Neuronal stem cell (in vitro differentiated cells): ENCODE measurements around the gene DTNBP1.

Experiments used
- DNase-seq: peaks from one replicate; pipeline ENCODE4 v3.0.0-alpha.2; 2013; ENCODE audit warnings: low spot score
- H2AFZ ChIP-seq: one replicate; pipeline ENCODE4 v1.6.1; 2013; ENCODE audit warnings: mild to moderate bottlenecking, low read length, inconsistent platforms
- H2AK5ac ChIP-seq: 2 replicates; pipeline ENCODE4 v1.6.1; 2013; ENCODE audit warnings: low read depth, mild to moderate bottlenecking, inconsistent platforms, low read length, moderate library complexity, mixed read lengths
- H2BK120ac ChIP-seq: 2 replicates; pipeline ENCODE4 v1.6.1; 2013; ENCODE audit warnings: low read depth, mild to moderate bottlenecking, inconsistent platforms, low read length, moderate library complexity, mixed read lengths
- H2BK12ac ChIP-seq: one replicate; pipeline ENCODE4 v1.6.1; 2013; ENCODE audit warnings: low read length, inconsistent platforms
- H2BK15ac ChIP-seq: 2 replicates; pipeline ENCODE4 v1.6.1; 2013; ENCODE audit warnings: mild to moderate bottlenecking, low read length, inconsistent platforms, mixed read lengths
- H2BK5ac ChIP-seq: one replicate; pipeline ENCODE4 v1.6.1; 2013; ENCODE audit warnings: inconsistent platforms, mild to moderate bottlenecking, low read length, moderate library complexity
- H3K14ac ChIP-seq: one replicate; pipeline ENCODE4 v1.6.1; 2013; ENCODE audit warnings: low read length, inconsistent platforms
- H3K18ac ChIP-seq: 2 replicates; pipeline ENCODE4 v1.6.1; 2013; ENCODE audit warnings: low read length, inconsistent platforms
- H3K23ac ChIP-seq: 2 replicates; pipeline ENCODE4 v1.6.1; 2013; ENCODE audit warnings: low read depth, mild to moderate bottlenecking, mixed read lengths, low read length, inconsistent platforms; ENCODE audit not compliant: poor library complexity
- H3K27ac ChIP-seq: replicated peaks from 3 replicates; pipeline ENCODE4 v1.5.1; 2013; ENCODE audit warnings: low read length, inconsistent platforms
- H3K27me3 ChIP-seq, 3 experiments: 2 replicates each; pipeline ENCODE4 v1.6.1; 2013; ENCODE audit warnings: low read length in 3 of 3, mild to moderate bottlenecking in 2 of 3, inconsistent platforms in 1 of 3, low read depth in 1 of 3, mixed read lengths in 1 of 3, moderate library complexity in 1 of 3; ENCODE audit not compliant: control insufficient read depth in 3 of 3, insufficient read depth in 3 of 3
- H3K36me3 ChIP-seq, 2 donors: replicated peaks in 1 of 2; 2 replicates each; pipeline ENCODE4 v1.6.1; 2013; ENCODE audit warnings: low read length in 2 of 2; ENCODE audit not compliant: control insufficient read depth in 2 of 2, insufficient read depth in 2 of 2
- H3K4ac ChIP-seq: 2 replicates; pipeline ENCODE4 v1.6.1; 2013; ENCODE audit warnings: inconsistent platforms, mild to moderate bottlenecking, low read length, moderate library complexity
- H3K4me1 ChIP-seq, 2 donors: 1 replicate in 1 of 2; 2 replicates in 1 of 2; pipeline ENCODE4 v1.6.1; 2013; ENCODE audit warnings: low read length in 2 of 2, low read depth in 1 of 2; ENCODE audit not compliant: control insufficient read depth in 2 of 2, insufficient read depth in 1 of 2
- H3K4me2 ChIP-seq: one replicate; pipeline ENCODE4 v1.6.1; 2013; ENCODE audit warnings: mild to moderate bottlenecking, low read length, inconsistent platforms; ENCODE audit not compliant: insufficient read depth, poor library complexity, severe bottlenecking
- H3K4me3 ChIP-seq, 2 donors: 2 replicates each; pipeline ENCODE4 v1.5.1; 2013; ENCODE audit warnings: low read length in 2 of 2, mild to moderate bottlenecking in 2 of 2, inconsistent platforms in 1 of 2, moderate library complexity in 1 of 2
- H3K79me1 ChIP-seq: one replicate; pipeline ENCODE4 v1.6.1; 2013; ENCODE audit warnings: low read depth, mild to moderate bottlenecking, inconsistent platforms, low read length, moderate library complexity
- H3K9ac ChIP-seq: one replicate; pipeline ENCODE4 v1.6.1; 2013; ENCODE audit warnings: mild to moderate bottlenecking, low read depth, low read length, inconsistent platforms; ENCODE audit not compliant: poor library complexity
- H3K9me3 ChIP-seq, 2 donors: replicated peaks in 1 of 2; 2 replicates each; pipeline versions ENCODE3 to v1.6.1; 2013; ENCODE audit warnings: low read length in 2 of 2, mild to moderate bottlenecking in 2 of 2, inconsistent platforms in 1 of 2, low read depth in 1 of 2, mixed read lengths in 1 of 2, moderate library complexity in 1 of 2; ENCODE audit not compliant: control insufficient read depth in 2 of 2, insufficient read depth in 1 of 2
- H4K8ac ChIP-seq: one replicate; pipeline ENCODE4 v1.6.1; 2013; ENCODE audit warnings: low read depth, mild to moderate bottlenecking, inconsistent platforms, low read length, moderate library complexity
- H4K91ac ChIP-seq: one replicate; pipeline ENCODE4 v1.6.1; 2013; ENCODE audit warnings: low read length, low read depth, mild to moderate bottlenecking, inconsistent platforms; ENCODE audit not compliant: poor library complexity
- WGBS, 2 donors: extraction: QIAGEN DNeasy Blood & Tissue Kit; methylation state at CpG; one replicate each; pipeline ENCODE4 v1.1.7; 2013; ENCODE audit warnings: missing lambda C conversion rate in 2 of 2, mixed read lengths in 1 of 2; ENCODE audit not compliant: insufficient read length in 2 of 2, insufficient replicate concordance in 1 of 2; ENCODE audit errors: extremely low coverage in 2 of 2; 5-methylcytosine and 5-hydroxymethylcytosine counted together

The DTNBP1 gene

DNA sequence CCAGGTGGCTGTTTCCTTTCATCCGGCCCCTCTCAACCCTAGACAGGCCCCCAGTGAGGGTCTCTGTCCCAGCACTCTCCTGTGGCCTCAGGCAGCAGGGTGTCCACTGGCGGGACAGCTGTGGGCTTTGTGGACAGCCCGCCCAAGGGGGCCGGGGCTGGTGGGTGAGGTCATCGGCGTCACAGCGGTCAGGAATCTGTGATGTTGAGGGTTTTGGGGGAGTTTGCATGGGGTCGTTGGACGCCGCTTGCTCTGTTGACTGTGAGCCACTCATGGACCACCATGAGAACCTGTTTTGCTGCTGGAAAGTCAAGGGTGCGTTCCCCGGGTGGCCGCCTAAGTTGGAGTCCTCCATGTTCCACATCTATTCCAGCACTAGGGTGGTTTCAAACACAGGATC lies 146.4 kb downstream of the DTNBP1 start:
- Histone ChIP-seq H2BK5ac (no peak overlapping the region), H3K18ac (peak overlapping the region; percentile 16), H3K9me3 (no peaks in the 10 kb centered on the region), H3K4ac (no peak overlapping the region), H3K36me3 (peaks cover 54 to 100% of the 10 kb centered on the region in 2 donors), H2BK15ac (no peak overlapping the region), H2AFZ (no peak overlapping the region), H3K27me3 (no peaks in the 10 kb centered on the region), H4K91ac (no peak overlapping the region), H4K8ac (no peak overlapping the region), H3K14ac (no peak overlapping the region), H3K9ac (no peak overlapping the region), H3K4me2 (no peak overlapping the region), H3K23ac (no peak overlapping the region), H3K4me3 (no peak overlapping the region), H2BK120ac (no peak overlapping the region), H3K4me1 (no peaks in the 10 kb centered on the region), H3K79me1 (peaks cover 5% of the 10 kb centered on the region), H2AK5ac (no peak overlapping the region), H2BK12ac (no peak overlapping the region), H3K27ac (no peak overlapping the region)
- no CpG with 5 or more reads among the region's 13 CpGs for WGBS, 2 donors
- DNase-seq: no peak

DNA sequence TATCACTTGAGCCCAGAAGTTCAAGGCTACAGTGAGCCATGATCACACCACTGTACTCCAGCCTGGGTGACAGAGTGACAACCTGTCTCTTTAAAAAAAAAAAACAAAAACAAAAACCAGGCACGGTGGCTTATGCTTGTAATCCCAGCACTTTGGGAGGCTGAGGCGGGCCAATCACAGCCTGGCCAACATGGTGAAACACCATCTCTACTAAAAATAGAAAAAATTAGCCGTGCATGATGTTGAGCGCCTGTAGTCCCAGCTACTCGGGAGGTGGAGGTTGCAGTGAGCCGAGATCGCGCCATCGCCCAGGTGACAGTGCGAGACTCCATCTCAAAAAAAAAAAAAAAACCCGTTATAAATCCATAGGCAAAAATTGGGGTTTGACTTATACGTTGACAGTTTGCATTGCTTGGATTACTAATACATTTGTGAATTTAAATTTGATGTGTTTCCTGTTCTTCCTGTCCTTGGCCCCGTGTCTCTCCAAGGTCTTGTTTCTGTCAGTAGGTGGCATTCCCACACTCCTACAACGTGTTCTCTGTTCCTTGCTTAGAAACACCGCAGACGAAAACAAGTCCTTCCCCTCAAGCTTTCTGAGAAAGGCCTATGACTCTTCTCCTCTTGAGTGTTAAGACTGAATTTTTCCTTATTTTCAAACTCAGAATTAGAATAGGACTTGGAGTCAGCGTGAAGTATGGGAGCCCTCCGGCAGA lies 147.0 kb downstream of the DTNBP1 start:
- Histone ChIP-seq H3K4me3 (no peak overlapping the region), H3K36me3 (peaks cover 59 to 100% of the 10 kb centered on the region in 2 donors)
- no CpG with 5 or more reads among the region's 18 CpGs for WGBS, 2 donors

GRCh38 chr6:15515226-15515625 lies 147.6 kb downstream of the DTNBP1 start:
- Histone ChIP-seq H3K4me1 (no peaks in the 10 kb centered on the region), H2BK120ac (no peak overlapping the region), H3K27ac (no peak overlapping the region), H2AK5ac (no peak overlapping the region), H3K9ac (no peak overlapping the region), H3K9me3 (no peaks in the 10 kb centered on the region), H3K4ac (no peak overlapping the region), H2BK12ac (no peak overlapping the region), H3K4me3 (no peak overlapping the region), H3K14ac (no peak overlapping the region), H4K91ac (no peak overlapping the region), H4K8ac (no peak overlapping the region), H3K4me2 (no peak overlapping the region), H3K27me3 (no peaks in the 10 kb centered on the region), H3K36me3 (peaks cover 58 to 100% of the 10 kb centered on the region in 2 donors), H3K23ac (no peak overlapping the region), H3K18ac (no peak overlapping the region), H2AFZ (no peak overlapping the region), H2BK5ac (no peak overlapping the region), H3K79me1 (peaks cover 10% of the 10 kb centered on the region), H2BK15ac (no peak overlapping the region)
- WGBS, 2 donors: no CpG with 5 or more reads among the region's 6 CpGs
- no peak for DNase-seq

More for the DNA sequence above, 147.0 kb downstream of the DTNBP1 start:
- H4K91ac ChIP-seq: no peak overlapping the region
- H2BK12ac ChIP-seq: no peak overlapping the region
- no peak overlapping the region for H2BK15ac ChIP-seq
- H3K4me2 ChIP-seq: no peak overlapping the region
- H2AK5ac ChIP-seq: no peak overlapping the region
- no peak overlapping the region for H3K23ac ChIP-seq
- H3K9ac ChIP-seq: no peak overlapping the region
- no peaks in the 10 kb centered on the region for H3K27me3 ChIP-seq
- H3K4ac ChIP-seq: no peak overlapping the region
- DNase-seq: no peak
- no peak overlapping the region for H4K8ac ChIP-seq
- no peak overlapping the region for H2BK5ac ChIP-seq
- H3K18ac ChIP-seq: no peak overlapping the region
- no peak overlapping the region for H3K14ac ChIP-seq
- H3K4me1 ChIP-seq: no peaks in the 10 kb centered on the region
- no peaks in the 10 kb centered on the region for H3K9me3 ChIP-seq
- H2AFZ ChIP-seq: no peak overlapping the region
- H3K27ac ChIP-seq: no peak overlapping the region
- peaks cover 7% of the 10 kb centered on the region for H3K79me1 ChIP-seq
- H2BK120ac ChIP-seq: no peak overlapping the region

DNA sequence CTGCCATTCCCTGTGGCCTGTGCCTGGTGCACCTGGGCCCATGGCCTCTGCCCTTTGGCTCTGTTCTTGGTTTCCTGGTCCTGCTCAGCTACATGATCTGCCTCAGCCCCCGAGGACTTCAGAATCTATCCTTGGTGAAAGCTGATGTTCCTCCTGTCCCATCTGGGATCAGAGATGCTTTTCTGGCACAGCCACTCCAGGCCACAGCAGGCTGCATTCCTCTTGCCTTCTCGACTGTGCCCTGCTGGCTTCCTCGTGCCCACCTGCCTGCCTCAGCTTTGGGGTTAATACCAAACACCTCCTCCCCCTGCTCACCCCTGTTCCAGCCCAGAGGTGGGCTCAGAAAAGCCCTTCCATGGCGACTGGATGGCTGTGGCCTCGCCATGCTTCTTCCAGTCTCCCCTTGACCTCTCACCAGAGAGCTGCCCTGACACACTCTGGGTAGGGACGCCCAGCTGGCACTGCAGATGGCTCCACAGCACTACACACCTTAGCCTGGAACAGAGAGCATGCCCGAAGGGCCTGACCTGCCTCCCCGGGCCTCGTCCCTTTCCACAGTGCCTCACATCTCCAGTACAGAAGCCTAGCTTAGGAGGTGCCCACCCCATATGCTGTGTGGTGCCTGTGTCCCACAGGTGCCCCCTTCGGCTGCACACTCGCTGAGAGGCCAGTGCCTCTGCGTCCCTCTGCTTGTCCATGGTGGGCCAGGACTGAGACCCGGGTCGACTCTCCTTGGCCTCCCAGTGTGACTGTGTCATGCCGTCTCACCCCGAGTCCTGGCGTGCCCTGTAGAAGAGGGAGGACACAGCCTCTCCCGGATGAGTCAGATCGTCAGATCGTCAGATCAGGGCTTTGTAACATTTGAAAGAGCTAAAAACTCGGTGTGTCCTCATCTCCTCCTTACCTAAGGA lies 148.8 kb downstream of the DTNBP1 start:
- Histone ChIP-seq H3K27me3 (no peaks in the 10 kb centered on the region), H3K23ac (no peak overlapping the region), H2AK5ac (no peak overlapping the region), H3K4me2 (no peak overlapping the region), H3K4ac (no peak overlapping the region), H3K79me1 (peaks cover 11% of the 10 kb centered on the region), H2AFZ (no peak overlapping the region), H3K4me1 (no peaks in the 10 kb centered on the region), H4K91ac (no peak overlapping the region), H3K27ac (no peak overlapping the region), H3K4me3 (no peak overlapping the region), H3K36me3 (peaks cover 55 to 100% of the 10 kb centered on the region in 2 donors), H2BK120ac (no peak overlapping the region), H2BK5ac (no peak overlapping the region), H2BK15ac (no peak overlapping the region), H3K14ac (peak overlapping the region; percentile 22), H3K9me3 (no peaks in the 10 kb centered on the region), H4K8ac (no peak overlapping the region), H3K18ac (peak overlapping the region; percentile 35), H2BK12ac (no peak overlapping the region), H3K9ac (no peak overlapping the region)
- no peak for DNase-seq
- no CpG with 5 or more reads among the region's 21 CpGs for WGBS, 2 donors
